Aortic smooth muscle cell (primary cell): ENCODE data around the gene SLC9A2. TPM values are rescaled to one million over a fixed set of nuclear protein-coding genes. Genes with fewer than 3 reads are reported as not detected.

Experiments used
- total RNA-seq: library from RNA; depleted of rRNA; stranded (reverse); fragments of >200 nt; gene quantifications from 2 replicates; pipeline ENCODE4 v1.2.3, GENCODE V29; 2014

SLC9A2 gene, protein sequence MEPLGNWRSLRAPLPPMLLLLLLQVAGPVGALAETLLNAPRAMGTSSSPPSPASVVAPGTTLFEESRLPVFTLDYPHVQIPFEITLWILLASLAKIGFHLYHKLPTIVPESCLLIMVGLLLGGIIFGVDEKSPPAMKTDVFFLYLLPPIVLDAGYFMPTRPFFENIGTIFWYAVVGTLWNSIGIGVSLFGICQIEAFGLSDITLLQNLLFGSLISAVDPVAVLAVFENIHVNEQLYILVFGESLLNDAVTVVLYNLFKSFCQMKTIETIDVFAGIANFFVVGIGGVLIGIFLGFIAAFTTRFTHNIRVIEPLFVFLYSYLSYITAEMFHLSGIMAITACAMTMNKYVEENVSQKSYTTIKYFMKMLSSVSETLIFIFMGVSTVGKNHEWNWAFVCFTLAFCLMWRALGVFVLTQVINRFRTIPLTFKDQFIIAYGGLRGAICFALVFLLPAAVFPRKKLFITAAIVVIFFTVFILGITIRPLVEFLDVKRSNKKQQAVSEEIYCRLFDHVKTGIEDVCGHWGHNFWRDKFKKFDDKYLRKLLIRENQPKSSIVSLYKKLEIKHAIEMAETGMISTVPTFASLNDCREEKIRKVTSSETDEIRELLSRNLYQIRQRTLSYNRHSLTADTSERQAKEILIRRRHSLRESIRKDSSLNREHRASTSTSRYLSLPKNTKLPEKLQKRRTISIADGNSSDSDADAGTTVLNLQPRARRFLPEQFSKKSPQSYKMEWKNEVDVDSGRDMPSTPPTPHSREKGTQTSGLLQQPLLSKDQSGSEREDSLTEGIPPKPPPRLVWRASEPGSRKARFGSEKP
- total RNA-seq: not detected in 2 replicates

GRCh38 chr2:102619414-102620319 is at the start of gene SLC9A2:
Gene SLC9A2, plus strand, starts transcription at chr2:102619553. Its CDS starts 296 bp downstream, at chr2:102619849.

Other genes starting within 250 kb of the SLC9A2 start
- not detected in 2 replicates for gene IL18RAP, start 196.4 kb upstream of the SLC9A2 start, total RNA-seq
- gene SLC9A4, start 146.3 kb upstream of the SLC9A2 start, total RNA-seq: under 0.01 TPM in 1 of 2 replicates, not detected in the other
- gene TMEM182, start 142.5 kb downstream of the SLC9A2 start, total RNA-seq: 0.68 and 1.2 TPM in 2 replicates